PC-3 (cell line): ENCODE data around the gene CDC34. TPM values are rescaled to one million over a fixed set of nuclear protein-coding genes. Genes with fewer than 3 reads are reported as not detected.

Experiments used
- ATAC-seq: fragments of 200-7000 bp; cut with Tn5 transposase; 2 replicates; pipeline ENCODE4 v1.9.1; 2020; ENCODE audit warnings: mild to moderate bottlenecking, moderate library complexity
- BruUV-seq: library from RNA; stranded (reverse); fragments of 400-500 nt; replicated peaks from 2 replicates; lab custom pipeline; 2021; lab: Mats Ljungman, UMichigan
- CTCF ChIA-PET: fragments of 300-600 bp; sonication (Branson Sonifier 250); formaldehyde crosslinking; loops from one replicate; lab custom pipeline; 2022; ENCODE audit warnings: antibody characterized with exemption; lab: Charles Lee
- POLR2A ChIA-PET: fragments of 300-600 bp; sonication (Branson Sonifier 250); formaldehyde crosslinking; loops from one replicate; lab custom pipeline; 2022; ENCODE audit warnings: antibody characterized with exemption; ENCODE audit not compliant: unreplicated experiment; lab: Charles Lee
- DNase-seq: peaks from one replicate; pipeline ENCODE4 v3.0.0-alpha.2; 2015
- H2AFZ ChIP-seq: fragments of 300-600 bp; sonication (generic); 2 replicates; pipeline ENCODE4 v1.6.0; 2016; ENCODE audit warnings: antibody characterized with exemption, low read length
- H3F3A ChIP-seq: fragments of 300-600 bp; sonication (generic); one replicate; pipeline ENCODE4 v1.6.0; 2017; ENCODE audit warnings: antibody characterized with exemption, low read length, control low read depth, mild to moderate bottlenecking; ENCODE audit not compliant: unreplicated experiment
- H3K27ac ChIP-seq: fragments of 300-600 bp; sonication (generic); 2 replicates; pipeline ENCODE4 v1.5.1; 2016; ENCODE audit warnings: mild to moderate bottlenecking, low read length
- H3K27me3 ChIP-seq: fragments of 300-600 bp; sonication (generic); 2 replicates; pipeline ENCODE4 v1.6.1; 2016; ENCODE audit warnings: low read length, mixed read lengths
- H3K36me3 ChIP-seq: fragments of 300-600 bp; sonication (generic); 2 replicates; pipeline ENCODE4 v1.6.1; 2016; ENCODE audit warnings: low read depth, mixed run types, low read length, mixed read lengths
- H3K4me1 ChIP-seq: fragments of 300-600 bp; sonication (generic); 2 replicates; pipeline ENCODE4 v1.5.1; 2016; ENCODE audit warnings: low read length; ENCODE audit not compliant: insufficient read depth
- H3K4me2 ChIP-seq: fragments of 300-600 bp; sonication (generic); 2 replicates; pipeline ENCODE4 v1.6.0; 2016; ENCODE audit warnings: low read length
- H3K4me3 ChIP-seq: fragments of 300-600 bp; sonication (generic); 2 replicates; pipeline ENCODE4 v1.5.1; 2016; ENCODE audit warnings: mild to moderate bottlenecking, low read length, mixed read lengths
- H3K79me2 ChIP-seq: fragments of 300-600 bp; sonication (generic); 2 replicates; pipeline ENCODE4 v1.6.1; 2017; ENCODE audit warnings: low read length, mixed read lengths
- H3K9ac ChIP-seq: fragments of 300-600 bp; sonication (generic); 2 replicates; pipeline ENCODE4 v1.6.0; 2016; ENCODE audit warnings: mild to moderate bottlenecking, low read length
- H3K9me2 ChIP-seq: fragments of 300-600 bp; sonication (generic); replicated peaks from 2 replicates; pipeline ENCODE4 v1.6.1; 2016; ENCODE audit warnings: mixed run types, low read length, mixed read lengths
- H3K9me3 ChIP-seq: fragments of 300-600 bp; sonication (generic); 2 replicates; pipeline ENCODE4 v1.6.1; 2016; ENCODE audit warnings: low read length, mixed read lengths
- H4K20me1 ChIP-seq: fragments of 300-600 bp; sonication (generic); 2 replicates; pipeline ENCODE4 v1.6.1; 2016; ENCODE audit warnings: low read length, mixed read lengths
- CTCF ChIP-seq: fragments of 300-600 bp; sonication (generic); conservative IDR thresholded peaks from 2 replicates; pipeline ENCODE4 v1.5.1; 2017; ENCODE audit warnings: antibody characterized with exemption, low read depth, mild to moderate bottlenecking, low read length
- EZH2 ChIP-seq: fragments of 300-600 bp; sonication (generic); IDR thresholded peaks from one replicate; pipeline ENCODE4 v1.6.1; 2017; ENCODE audit warnings: antibody characterized with exemption, mild to moderate bottlenecking, low read length; ENCODE audit not compliant: unreplicated experiment
- EZH2phosphoT487 ChIP-seq: fragments of 300-600 bp; sonication (generic); IDR thresholded peaks from 2 replicates; pipeline ENCODE4 v1.6.1; 2018; ENCODE audit warnings: mild to moderate bottlenecking, antibody characterized with exemption, low read length, borderline replicate concordance
- intact Hi-C: fragments of 100-400 bp; cut with micrococcal nuclease; formaldehyde crosslinking; loops from 2 replicates; pipeline ENCODE4 v1.9.0; 2023
- total RNA-seq: library from RNA; depleted of rRNA; stranded (reverse); fragments of >200 nt; gene quantifications from 2 replicates; pipeline ENCODE4 v1.2.3, GENCODE V29; 2014

CDC34 gene
- total RNA-seq, 1 experiment from 2014 or later: 119 TPM

- BruUV-seq: no TSS peak
- H3K9me3 ChIP-seq: no peaks in the 10 kb centered on the region
- intact Hi-C loops: no loop called here
- no peaks in the 10 kb centered on the region for H3K79me2 ChIP-seq
- DNase-seq: no peak
- H3K27me3 ChIP-seq: no peaks in the 10 kb centered on the region
- no peaks in the 10 kb centered on the region for H3F3A ChIP-seq
- ChIA-PET POLR2A (no interaction called here), CTCF (no interaction called here)
- ATAC-seq: no peak
- H3K4me3 ChIP-seq: no peak overlapping the region
- no peak overlapping the region for H3K27ac ChIP-seq
- H4K20me1 ChIP-seq: no peaks in the 10 kb centered on the region
- H3K36me3 ChIP-seq: no peaks in the 10 kb centered on the region
- no peaks in the 10 kb centered on the region; the same call in 1 of the 2 replicates for H3K4me1 ChIP-seq
- no peak overlapping the region for H3K9ac ChIP-seq
- H3K9me2 ChIP-seq: no peaks in the 10 kb centered on the region
- H2AFZ ChIP-seq: no peak overlapping the region
- H3K4me2 ChIP-seq: no peak overlapping the region
- no peak for TF ChIP-seq EZH2
- TF ChIP-seq CTCF: no peak
- no peak for TF ChIP-seq EZH2phosphoT487
Observed at GRCh38 chr19:560121-560520, 28.6 kb downstream of the CDC34 start.

GRCh38 chr19:566403-566802, 34.8 kb downstream of the CDC34 start:
- Histone ChIP-seq H3K4me2 (no peak overlapping the region), H3K4me3 (no peak overlapping the region), H3K27me3 (no peaks in the 10 kb centered on the region), H3F3A (no peaks in the 10 kb centered on the region), H3K36me3 (no peaks in the 10 kb centered on the region), H3K4me1 (no peaks in the 10 kb centered on the region), H3K27ac (no peak overlapping the region), H3K79me2 (no peaks in the 10 kb centered on the region), H3K9me2 (no peaks in the 10 kb centered on the region), H4K20me1 (no peaks in the 10 kb centered on the region), H3K9ac (no peak overlapping the region), H3K9me3 (no peaks in the 10 kb centered on the region), H2AFZ (no peak overlapping the region)
- TF ChIP-seq EZH2phosphoT487: no peak
- no peak for TF ChIP-seq CTCF
- TF ChIP-seq EZH2: no peak
- ChIA-PET CTCF (no interaction called here), POLR2A (no interaction called here)
- intact Hi-C loops: no loop called here
- no peak for DNase-seq
- no peak for ATAC-seq
- no TSS peak for BruUV-seq

GRCh38 chr19:566844-567243, 35.3 kb downstream of the CDC34 start:
- intact Hi-C loops: no loop called here
- no peak overlapping the region for H3K4me2 ChIP-seq
- H2AFZ ChIP-seq: no peak overlapping the region
- no peaks in the 10 kb centered on the region for H3K9me2 ChIP-seq
- no peak for ATAC-seq
- H3K9me3 ChIP-seq: no peaks in the 10 kb centered on the region
- no TSS peak for BruUV-seq
- no peak overlapping the region for H3K4me3 ChIP-seq
- POLR2A ChIA-PET: no interaction called here
- CTCF ChIA-PET: no interaction called here
- no peaks in the 10 kb centered on the region for H4K20me1 ChIP-seq
- no peaks in the 10 kb centered on the region for H3K4me1 ChIP-seq
- no peaks in the 10 kb centered on the region for H3F3A ChIP-seq
- H3K79me2 ChIP-seq: no peaks in the 10 kb centered on the region
- no peaks in the 10 kb centered on the region for H3K36me3 ChIP-seq
- no peak overlapping the region for H3K9ac ChIP-seq
- no peak overlapping the region for H3K27ac ChIP-seq
- H3K27me3 ChIP-seq: no peaks in the 10 kb centered on the region
- no peak for DNase-seq
- TF ChIP-seq EZH2 (no peak), CTCF (no peak), EZH2phosphoT487 (no peak)
